Cardiac septum (tissue), 1 donor: ENCODE data around the gene LYST. TPM values are rescaled to one million over a fixed set of nuclear protein-coding genes. Genes with fewer than 3 reads are reported as not detected.
"Not testable (repeated sequence)": the region's sequence is repeated elsewhere in the genome, so short reads cannot be mapped to it uniquely, and the experiment has no call there.

Source experiments
- DNase-seq: peaks from one replicate; pipeline ENCODE4 v3.0.0-alpha.2; 2020; ENCODE audit warnings: low spot score
- intact Hi-C: fragments of 100-400 bp; cut with DNase I; formaldehyde crosslinking; loops from one replicate; pipeline ENCODE4 v1.14.0; 2022
- long read RNA-seq: library from polyadenylated mRNA; unstranded; transcript quantifications from one replicate; pipeline ENCODE4 v2.0.0, GENCODE V29; 2021
- total RNA-seq: library from RNA; stranded (reverse); fragmentation: NEBNext Ultra II Directional; extraction: Animal tissue kit (Norgen Biotek cat#: 25700); gene quantifications from one replicate; pipeline ENCODE4 v1.2.1, GENCODE V29; 2021
- donor health status: DM: no; HTN: no; CAD: no.

The LYST gene
- 15.4 TPM for total RNA-seq
- long read RNA-seq, partial matches to known transcripts, result 6 of 11 reads
- long read RNA-seq, other reads (novel, unspliced or antisense), result 3 of 11 reads

DNA sequence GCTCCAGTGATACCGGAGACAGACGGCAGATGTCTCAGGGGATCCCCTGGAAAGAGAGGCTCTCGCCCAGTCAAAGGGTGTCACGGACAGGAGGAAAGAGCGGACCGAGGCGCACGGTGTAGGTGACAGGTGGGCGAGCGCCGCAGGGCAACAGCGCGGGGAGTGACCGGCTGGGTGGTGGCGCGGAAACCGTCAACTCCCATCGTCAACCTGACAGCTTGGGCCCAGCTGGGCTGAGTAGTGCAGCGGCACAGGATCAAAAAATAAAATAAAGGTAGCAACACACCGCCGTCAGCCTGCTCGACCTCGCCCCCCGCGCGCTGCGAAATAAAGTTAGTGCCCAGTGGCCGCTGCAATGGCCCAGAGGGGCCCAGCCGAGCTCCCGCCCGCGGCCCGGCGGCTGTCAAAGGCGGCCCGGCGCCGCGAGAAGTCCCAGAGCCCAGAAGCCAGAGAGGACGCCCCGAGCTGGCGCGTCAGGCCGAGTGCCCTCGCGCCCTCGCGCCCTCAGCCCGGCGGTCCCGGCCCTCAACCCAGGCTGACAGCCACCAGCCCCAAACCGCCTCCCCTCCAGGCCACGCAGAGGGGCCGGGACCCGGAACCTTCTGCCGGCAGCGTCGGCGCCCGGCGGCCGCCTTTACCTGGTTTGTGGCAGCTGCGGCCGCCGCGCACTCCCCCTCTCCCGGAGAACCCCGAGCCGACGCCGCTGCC lies at the start of gene LYST:
TSS of gene LYST (minus strand) at position 702 of the 708 bp plus-strand sequence. CDS start 36,489 bp downstream, outside the sequence.
- intact Hi-C loops, result loop anchor here (10.0 kb wide), 2 partner anchors 198 to 362 kb away; partner anchors contain the start of genes B3GALNT2 and NID1
- peak; percentile 86 for DNase-seq

- DNase-seq, intact Hi-C loops: not testable (repeated sequence)
Observed at GRCh38 chr1:235915489-235915888, 48.8 kb upstream of the LYST start.

DNA sequence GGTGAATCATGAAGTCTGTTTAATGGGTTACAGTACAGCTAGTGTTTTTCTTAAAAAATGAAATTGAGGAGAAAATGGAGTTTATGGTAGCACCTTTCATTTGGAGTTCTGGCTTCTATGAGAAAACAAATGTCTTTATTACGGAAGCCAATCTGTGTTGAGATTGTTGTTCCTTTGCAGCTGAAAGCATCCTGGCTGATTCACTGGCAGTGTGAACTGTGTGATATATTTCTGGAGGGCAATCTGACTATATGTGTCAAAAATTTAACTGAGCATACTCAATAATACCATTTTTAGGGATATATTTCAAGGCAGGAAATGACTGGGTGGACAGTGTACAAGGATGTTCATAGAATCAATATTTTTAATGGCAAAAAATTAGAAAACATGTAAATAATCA lies 46.6 kb upstream of the LYST start:
- intact Hi-C loops, result no loop called here
- no peak for DNase-seq

GRCh38 chr1:235911876-235912275 lies 45.2 kb upstream of the LYST start:
- intact Hi-C loops, result no loop called here
- DNase-seq, result no peak

DNA sequence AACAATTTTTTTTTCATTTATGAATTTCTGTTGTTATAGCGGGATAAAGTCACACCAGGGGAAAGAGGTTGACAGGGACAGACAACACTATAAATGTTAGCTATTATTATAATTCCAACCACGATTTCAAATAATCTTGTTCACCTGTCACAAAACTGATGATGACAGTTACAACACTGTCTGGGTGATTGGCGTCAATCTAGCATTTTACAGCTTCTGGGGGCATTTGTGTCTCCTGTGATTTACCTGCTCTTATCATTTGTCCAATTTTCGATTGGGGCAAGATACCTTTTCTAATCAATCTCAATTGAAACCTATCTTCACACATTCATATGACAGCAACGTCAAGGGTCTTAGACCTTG lies 44.6 kb upstream of the LYST start:
- no peak for DNase-seq
- intact Hi-C loops, result no loop called here

- no peak for DNase-seq
- intact Hi-C loops, result no loop called here
Observed at GRCh38 chr1:235910357-235911299, 43.9 kb upstream of the LYST start.

GRCh38 chr1:235908742-235909520 lies 42.2 kb upstream of the LYST start:
- intact Hi-C loops, result no loop called here
- DNase-seq, result no peak

DNA sequence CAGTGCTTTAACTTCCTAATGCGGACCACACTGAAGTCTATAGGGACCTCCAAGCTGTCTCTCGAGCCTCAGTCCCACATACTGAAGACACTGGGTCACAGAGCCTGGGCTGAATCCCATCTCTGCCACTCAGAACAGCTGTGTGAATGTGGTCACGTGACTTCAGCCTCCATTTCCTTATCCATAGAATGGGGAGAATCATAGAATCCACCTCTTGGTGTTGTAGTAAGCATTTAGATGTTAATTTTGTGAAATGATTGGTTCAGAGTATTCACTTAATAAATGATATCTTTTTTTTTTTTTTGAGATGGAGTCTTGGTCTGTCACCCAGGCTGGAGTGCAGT lies 41.2 kb upstream of the LYST start:
- no peak for DNase-seq
- intact Hi-C loops, result no loop called here

GRCh38 chr1:235907187-235907896 lies 40.6 kb upstream of the LYST start:
- no peak for DNase-seq
- intact Hi-C loops, result no loop called here

DNA sequence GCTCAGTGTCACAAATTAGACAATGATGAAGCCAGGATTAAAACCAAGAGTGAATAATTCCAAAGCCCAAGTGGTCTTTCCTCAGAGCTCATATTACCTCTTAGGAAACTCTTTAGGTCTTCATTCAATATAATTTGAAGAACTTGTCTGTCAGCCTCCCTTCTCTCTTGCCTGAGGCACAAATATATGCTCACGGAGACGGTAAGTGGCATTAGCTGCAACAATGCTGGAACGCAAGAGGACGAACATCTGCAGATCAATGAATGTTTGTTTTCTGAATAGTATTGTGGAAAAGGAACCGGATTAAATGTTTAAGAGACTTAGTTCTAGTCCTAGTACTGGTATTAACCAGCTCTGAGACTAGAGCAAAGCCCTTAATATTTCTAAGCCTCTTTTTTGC lies 39.7 kb upstream of the LYST start:
- no peak for DNase-seq
- intact Hi-C loops, result no loop called here

GRCh38 chr1:235903809-235904208 lies 37.1 kb upstream of the LYST start:
- DNase-seq, intact Hi-C loops: not testable (repeated sequence)

DNA sequence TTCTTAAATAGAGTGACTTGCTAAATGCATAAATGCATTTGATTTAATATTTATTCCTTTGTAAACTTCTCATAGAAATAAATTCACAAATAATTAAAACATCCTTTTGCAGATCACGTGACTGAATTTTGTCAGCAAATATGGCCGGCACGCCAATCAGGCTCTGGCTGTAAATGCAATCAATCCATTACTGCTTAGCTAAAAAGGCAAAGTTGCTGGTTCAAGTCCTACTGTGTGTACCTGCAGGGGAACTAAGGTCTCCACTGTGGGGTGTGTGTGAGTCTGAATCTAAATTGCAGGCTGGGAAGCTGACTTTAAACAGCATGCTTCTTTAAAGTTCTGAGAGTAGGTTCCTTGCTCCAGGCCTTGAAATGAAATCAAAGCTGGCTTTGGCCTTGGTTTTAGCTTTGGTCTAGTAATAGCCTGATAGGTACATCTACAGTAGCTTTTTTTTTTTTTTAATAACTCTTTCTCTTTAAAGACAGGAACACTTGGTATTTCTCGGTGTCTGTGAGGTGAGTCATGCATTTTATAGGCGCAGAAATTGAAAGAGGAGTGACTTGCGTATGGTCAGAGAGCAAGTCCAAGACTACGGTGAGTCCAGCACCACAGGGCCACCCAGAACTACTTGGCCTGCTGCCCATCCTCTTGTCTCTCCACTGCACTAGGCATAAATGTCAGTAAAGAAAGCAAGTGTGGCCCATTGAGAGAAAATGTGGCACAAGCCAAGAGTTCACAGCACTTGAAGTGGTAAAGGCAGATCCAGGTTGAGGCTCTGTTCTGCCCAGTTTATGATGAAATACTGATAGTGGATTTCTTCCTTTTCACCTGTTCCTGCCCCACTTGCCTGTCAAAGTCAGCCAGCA lies 36.2 kb upstream of the LYST start:
- intact Hi-C loops, result no loop called here
- DNase-seq, result no peak

DNA sequence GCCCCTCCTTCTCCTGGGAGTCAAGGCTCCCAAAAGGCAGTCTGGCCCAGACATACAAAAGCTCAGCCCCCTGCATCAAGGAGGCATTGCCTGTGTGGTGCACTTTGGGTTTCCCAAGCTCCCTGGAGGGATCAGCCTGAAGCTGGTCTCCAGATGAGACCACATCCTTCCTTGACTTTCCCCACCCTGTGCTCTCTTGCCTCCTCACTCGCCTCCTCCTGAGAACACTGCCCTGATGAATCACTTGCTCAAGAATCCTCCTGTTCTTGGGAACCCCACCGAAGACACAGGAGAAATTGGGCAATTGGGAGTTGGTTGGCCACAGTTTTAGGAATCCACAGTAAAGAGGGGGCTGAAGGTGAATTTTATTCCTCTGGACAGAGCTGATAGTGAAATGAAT lies 34.8 kb upstream of the LYST start:
- intact Hi-C loops, result no loop called here
- DNase-seq, result no peak

DNA sequence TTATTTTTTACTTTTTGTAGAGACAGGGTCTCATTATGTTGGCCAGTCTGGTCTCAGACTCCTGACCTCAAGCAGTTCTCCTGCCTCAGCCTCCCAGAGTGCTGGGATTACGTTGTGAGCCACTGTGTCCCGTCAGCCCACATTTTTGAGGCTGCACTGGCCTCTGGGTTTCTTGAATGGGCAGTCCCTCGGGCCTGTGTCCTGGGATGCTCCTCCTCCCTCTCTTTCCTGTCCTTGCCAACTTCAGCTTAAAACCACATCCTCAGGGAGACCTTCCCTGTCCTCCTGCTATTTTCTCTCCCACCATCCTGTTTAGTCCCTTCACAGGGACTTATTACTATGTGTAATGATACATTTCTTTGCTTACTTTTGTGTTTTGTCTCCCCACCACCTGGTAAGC lies 31.4 kb upstream of the LYST start:
- intact Hi-C loops, result no loop called here
- no peak for DNase-seq

GRCh38 chr1:235893840-235894239 lies 27.1 kb upstream of the LYST start:
- intact Hi-C loops, result no loop called here
- no peak for DNase-seq

- DNase-seq, result no peak
- intact Hi-C loops, result no loop called here
Observed at GRCh38 chr1:235892734-235893413, 26.2 kb upstream of the LYST start.

DNA sequence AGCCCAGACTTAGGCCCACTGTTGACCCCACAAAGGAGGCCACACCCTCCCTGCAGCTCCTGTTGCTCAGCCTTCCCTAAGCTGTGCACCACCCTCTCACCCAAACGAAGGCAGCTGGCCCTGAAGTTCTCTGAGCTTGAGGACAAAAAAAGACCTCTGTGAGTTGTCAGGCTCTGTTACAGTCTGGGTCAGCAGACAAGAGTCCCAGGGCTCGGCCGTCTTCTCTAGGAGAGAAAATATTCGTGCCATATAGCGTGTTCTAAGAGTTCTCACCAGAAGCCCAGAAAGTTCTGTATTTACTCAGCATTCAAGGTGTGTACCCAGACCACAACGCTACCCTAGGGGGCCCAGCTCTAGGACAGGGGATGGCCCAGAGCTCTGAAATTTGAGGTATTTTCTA lies 25.5 kb upstream of the LYST start:
- DNase-seq, result no peak
- intact Hi-C loops, result no loop called here

GRCh38 chr1:235888119-235888643 lies 21.5 kb upstream of the LYST start:
- DNase-seq, result no peak
- intact Hi-C loops, result no loop called here
